Ascending aorta (tissue), 2 donors: Measurements from ENCODE around the gene OCA2. TPM values are rescaled to one million over a fixed set of nuclear protein-coding genes. Genes with fewer than 3 reads are reported as not detected.

Experiments
- DNase-seq, 2 donors: peaks; one replicate each; pipeline ENCODE4 v3.0.0-alpha.2; 2019; ENCODE audit warnings: low spot score in 2 of 2
- H3K27ac ChIP-seq, 2 donors: fragments of 200-600 bp; sonication (generic); one replicate each; pipeline ENCODE4 v1.5.1; 2016 to 2017; ENCODE audit warnings: mild to moderate bottlenecking in 1 of 2
- H3K27me3 ChIP-seq: fragments of 200-600 bp; sonication (generic); one replicate; pipeline ENCODE4 v1.5.1; 2017
- H3K36me3 ChIP-seq, 2 donors: fragments of 200-600 bp; sonication (generic); one replicate each; pipeline ENCODE4 v1.5.1; 2016
- H3K4me1 ChIP-seq, 2 donors: fragments of 200-600 bp; sonication (generic); one replicate each; pipeline ENCODE4 v1.5.1; 2016 to 2017; ENCODE audit warnings: mild to moderate bottlenecking in 1 of 2
- H3K4me3 ChIP-seq, 2 donors: fragments of 200-600 bp; sonication (generic); one replicate each; pipeline ENCODE4 v1.5.1; 2016 to 2017; ENCODE audit warnings: mild to moderate bottlenecking in 1 of 2
- H3K9me3 ChIP-seq, 2 donors: fragments of 200-600 bp; sonication (generic); one replicate each; pipeline ENCODE4 v1.5.1; 2016
- CTCF ChIP-seq, 3 experiments: fragments of 200-600 bp in 2 of 3; fragments of 450-650 bp in 1 of 3; sonication (generic) in 2 of 3; IDR thresholded peaks; one replicate each; pipeline ENCODE4 v1.5.1; 2016 to 2019; ENCODE audit warnings: antibody characterized with exemption in 3 of 3, mild to moderate bottlenecking in 1 of 3, moderate library complexity in 1 of 3
- intact Hi-C: fragments of 100-400 bp; cut with DNase I; formaldehyde crosslinking; loops from one replicate; pipeline ENCODE4 v1.15.1; 2023
- total RNA-seq: library from RNA; depleted of rRNA; stranded (reverse); fragments of >200 nt; gene quantifications from one replicate; pipeline ENCODE4 v1.1.0, GENCODE V29; 2016

OCA2 gene
- total RNA-seq, 1 donor from 2014 or later = 1.2 TPM

- intact Hi-C loops = no loop called here
- Histone ChIP-seq H3K4me3 (no peak overlapping the region), H3K4me1 (no peaks in the 10 kb centered on the region), H3K9me3 (no peaks in the 10 kb centered on the region), H3K36me3 (no peaks in the 10 kb centered on the region), H3K27ac (no peak overlapping the region), H3K27me3 (no peaks in the 10 kb centered on the region)
- no peak for TF ChIP-seq CTCF (IDR thresholded peaks at IDR 0.05)
- no peak for DNase-seq
Observed at GRCh38 chr15:27865323-27865922, 233.7 kb downstream of the OCA2 start.

- H3K9me3 ChIP-seq = no peaks in the 10 kb centered on the region
- H3K4me3 ChIP-seq = no peak overlapping the region
- H3K36me3 ChIP-seq = no peaks in the 10 kb centered on the region
- no peak for TF ChIP-seq CTCF (IDR thresholded peaks at IDR 0.05)
- intact Hi-C loops = no loop called here
- H3K27me3 ChIP-seq = no peaks in the 10 kb centered on the region
- DNase-seq = no peak
- H3K27ac ChIP-seq = no peak overlapping the region
- no peaks in the 10 kb centered on the region for H3K4me1 ChIP-seq
Observed at GRCh38 chr15:27864719-27865118, 234.4 kb downstream of the OCA2 start.

GRCh38 chr15:27864086-27864485, 235.0 kb downstream of the OCA2 start:
- H3K4me3 ChIP-seq = no peak overlapping the region
- TF ChIP-seq CTCF (IDR thresholded peaks at IDR 0.05) = no peak
- no peaks in the 10 kb centered on the region for H3K4me1 ChIP-seq
- H3K9me3 ChIP-seq = no peaks in the 10 kb centered on the region
- no peak for DNase-seq
- H3K27me3 ChIP-seq = no peaks in the 10 kb centered on the region
- H3K36me3 ChIP-seq = no peaks in the 10 kb centered on the region
- intact Hi-C loops = no loop called here
- no peak overlapping the region for H3K27ac ChIP-seq

- Histone ChIP-seq H3K36me3 (no peaks in the 10 kb centered on the region), H3K27me3 (no peaks in the 10 kb centered on the region), H3K9me3 (no peaks in the 10 kb centered on the region), H3K4me1 (no peaks in the 10 kb centered on the region), H3K4me3 (no peak overlapping the region), H3K27ac (no peak overlapping the region)
- no peak for TF ChIP-seq CTCF (IDR thresholded peaks at IDR 0.05)
- DNase-seq = no peak
- intact Hi-C loops = no loop called here
Observed at GRCh38 chr15:27863000-27863399, 236.1 kb downstream of the OCA2 start.

- H3K4me1 ChIP-seq = no peaks in the 10 kb centered on the region
- no peaks in the 10 kb centered on the region for H3K9me3 ChIP-seq
- intact Hi-C loops = no loop called here
- no peaks in the 10 kb centered on the region for H3K36me3 ChIP-seq
- no peak overlapping the region for H3K4me3 ChIP-seq
- DNase-seq = no peak
- no peak overlapping the region for H3K27ac ChIP-seq
- H3K27me3 ChIP-seq = no peaks in the 10 kb centered on the region
- no peak for TF ChIP-seq CTCF (IDR thresholded peaks at IDR 0.05)
Observed at GRCh38 chr15:27861171-27861570, 237.9 kb downstream of the OCA2 start.

- no peak overlapping the region for H3K27ac ChIP-seq
- no peaks in the 10 kb centered on the region for H3K27me3 ChIP-seq
- no peak for DNase-seq
- peaks cover 0 to 4% of the 10 kb centered on the region in 2 donors for H3K36me3 ChIP-seq
- H3K4me3 ChIP-seq = no peak overlapping the region
- TF ChIP-seq CTCF (IDR thresholded peaks at IDR 0.05) = no peak
- H3K9me3 ChIP-seq = no peaks in the 10 kb centered on the region
- no peaks in the 10 kb centered on the region for H3K4me1 ChIP-seq
- intact Hi-C loops = no loop called here
Observed at GRCh38 chr15:27855137-27855536, 244.0 kb downstream of the OCA2 start.
